Pancreas (tissue), 10 donors: Measurements from ENCODE around the gene PTH2. TPM values are rescaled to one million over a fixed set of nuclear protein-coding genes. Genes with fewer than 3 reads are reported as not detected.

Experiments used
- ATAC-seq, 4 donors: fragments of 200-7000 bp; cut with Tn5 transposase; one replicate each; pipeline versions ENCODE4 v1.8.0 to v1.9.1; 2020; ENCODE audit warnings: mild to moderate bottlenecking in 4 of 4, moderate library complexity in 4 of 4
- DNase-seq, 6 donors: peaks; one replicate each; pipeline ENCODE4 v3.0.0-alpha.2; 2020
- FAIRE-seq: peaks from 2 replicates; lab custom pipeline; 2012; peaks lifted over from hg19 to GRCh38; lab: Jason Lieb, UNC
- H3K27ac ChIP-seq, 4 donors: fragments of 200-600 bp; sonication (generic); 1 replicate in 3 of 4; 2 replicates in 1 of 4; pipeline versions ENCODE4 v1.5.0 to v1.8.0; 2020
- H3K27me3 ChIP-seq, 4 donors: fragments of 200-600 bp; one replicate each; pipeline ENCODE4 v1.8.0; 2021
- H3K36me3 ChIP-seq, 3 donors: fragments of 200-600 bp; sonication (generic) in 1 of 3; one replicate each; pipeline versions ENCODE4 v1.5.0 to v1.8.0; 2020 to 2021
- H3K4me1 ChIP-seq, 3 donors: fragments of 200-600 bp; one replicate each; pipeline ENCODE4 v1.8.0; 2021
- H3K4me3 ChIP-seq, 4 donors: fragments of 200-600 bp; sonication (generic) in 2 of 4; one replicate each; pipeline versions ENCODE4 v1.5.0 to v1.8.0; 2020 to 2021
- H3K9me3 ChIP-seq, 4 donors: fragments of 200-600 bp; one replicate each; pipeline ENCODE4 v1.8.0; 2021
- CTCF ChIP-seq, 4 donors: fragments of 200-600 bp; sonication (generic) in 3 of 4; IDR thresholded peaks; one replicate each; pipeline versions ENCODE4 v1.5.0 to v1.8.0; 2021; ENCODE audit warnings: antibody characterized with exemption in 4 of 4
- WGBS, 2 donors: extraction: QIAGEN DNeasy Blood & Tissue Kit; methylation state at CpG; one replicate each; pipeline ENCODE4 v1.1.7; 2013; 5-methylcytosine and 5-hydroxymethylcytosine counted together
- intact Hi-C, 3 donors: fragments of 100-400 bp; cut with DNase I; formaldehyde crosslinking; loops; one replicate each; pipeline versions ENCODE4 v1.11.1 to v1.14.2; 2022
- polyA plus RNA-seq, 2 donors: library from polyadenylated mRNA; stranded (reverse); fragments of 200-250 nt; gene quantifications; one replicate each; pipeline ENCODE4 v1.2.3, GENCODE V29; 2013
- total RNA-seq, 6 donors: library from RNA; stranded (reverse); fragmentation: NEBNext Ultra II Directional in 4 of 6; extraction: Animal tissue kit (Norgen Biotek cat#: 25700) in 4 of 6; gene quantifications; one replicate each; pipeline versions ENCODE4 v1.2.1 to v1.2.4, GENCODE V29; 2021 to 2023
- donor health status: healthy with polysubstance abuse.
- donor health status: DM: no; HTN: no; CAD: no; lungs with moderate emphysema.
- donor health status: DM: no; HTN: no; CAD: no.
- donor health status: control.
- donor health status: control.
- donor health status: Bipolar disorder and iron deficiency.
- donor health status: DM: yes; HTN: yes; CAD: no.
- donor health status: DM: no; HTN: no; CAD: no.
- donor health status: DM: no; HTN: no; CAD: no.
- donor health status: DM: yes; HTN: yes; CAD: no.

The PTH2 gene
- total and polyA plus RNA-seq, 8 donors = not detected

- H3K27me3 ChIP-seq = peaks cover 0 to 37% (median 0%) of the 10 kb centered on the region in 4 donors
- TF ChIP-seq CTCF (IDR thresholded peaks at IDR 0.05) = no peak
- no peaks in the 10 kb centered on the region for H3K9me3 ChIP-seq
- no peak overlapping the region for H3K4me3 ChIP-seq
- ATAC-seq = no peak
- no peaks in the 10 kb centered on the region for H3K4me1 ChIP-seq
- H3K36me3 ChIP-seq = no peaks in the 10 kb centered on the region
- DNase-seq = no peak
- WGBS, 2 donors = 74 to 82% methylated on average over 18 of the region's 18 CpGs
- intact Hi-C loops = loop anchor here in 2 of 3 donors (5.0 kb wide), 1 partner anchor 38 kb away; no protein-coding TSS in a partner anchor
- no peak overlapping the region for H3K27ac ChIP-seq
- FAIRE-seq = no peak
Measured at GRCh38 chr19:49434907-49435583, 11.8 kb upstream of the PTH2 start.

- intact Hi-C loops = no loop called here
- no peak for FAIRE-seq
Measured at GRCh38 chr19:49433240-49433901, 10.1 kb upstream of the PTH2 start.

DNA sequence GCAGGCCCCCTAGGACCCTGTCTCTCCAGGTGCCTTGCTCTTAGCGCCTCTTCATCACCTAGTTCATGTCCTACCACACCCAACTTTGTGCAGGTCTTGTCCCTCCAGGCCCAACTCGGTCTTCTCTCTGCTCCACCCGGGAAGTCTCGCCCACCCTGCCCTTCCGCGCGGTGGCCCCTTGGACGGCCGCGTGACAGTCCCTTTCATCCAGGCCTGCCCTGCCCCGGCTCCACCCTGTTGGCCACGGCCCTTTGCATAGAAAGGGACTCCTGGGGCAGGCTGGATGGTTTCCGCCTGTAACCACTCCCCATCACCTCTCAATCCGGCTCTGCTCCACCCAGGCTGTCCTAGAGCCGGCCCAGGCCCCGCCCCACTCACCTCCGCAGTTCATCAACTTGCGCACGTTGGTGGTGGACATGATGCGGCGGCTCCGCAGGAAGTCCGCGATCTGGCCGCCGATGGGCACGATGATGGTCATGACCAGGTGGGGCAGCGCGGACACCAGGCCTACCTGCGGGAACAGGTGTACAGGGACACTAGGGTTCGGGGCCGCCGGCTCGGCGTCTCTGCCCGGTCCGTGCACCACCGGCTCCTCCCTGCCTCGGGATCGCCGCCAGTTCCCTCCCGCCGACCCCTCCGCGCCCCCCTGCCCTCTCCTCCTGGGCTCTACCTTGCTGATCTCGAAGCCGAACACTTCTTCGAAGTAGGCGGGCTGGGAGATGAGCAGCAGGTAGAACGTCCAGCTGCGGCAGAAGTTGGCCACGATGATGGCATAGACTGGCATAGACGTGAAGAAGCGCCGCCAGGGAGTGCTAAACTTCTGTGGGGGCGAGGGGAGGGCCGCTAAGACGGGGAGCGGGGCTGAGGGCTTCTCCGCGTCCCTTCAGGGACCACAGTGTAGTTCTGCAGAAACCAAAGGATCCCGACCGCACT, 9.2 kb upstream of the PTH2 start:
- intact Hi-C loops = no loop called here
- no peak for TF ChIP-seq CTCF (IDR thresholded peaks at IDR 0.05)
- peak in 1 of 4 donors; percentile 49 for ATAC-seq
- Histone ChIP-seq H3K9me3 (no peaks in the 10 kb centered on the region), H3K4me1 (peaks cover 0 to 6% (median 0%) of the 10 kb centered on the region in 3 donors), H3K27ac (no peak overlapping the region), H3K4me3 (no peak overlapping the region), H3K36me3 (no peaks in the 10 kb centered on the region), H3K27me3 (peaks cover 0 to 50% (median 0%) of the 10 kb centered on the region in 4 donors)
- FAIRE-seq = no peak
- WGBS, 2 donors = 12% methylated on average over 61 to 63 of the region's 63 CpGs
- peak in 1 of 6 donors; percentile 73 for DNase-seq

More at GRCh38 chr19:49433240-49433901, 10.1 kb upstream of the PTH2 start:
- no peak overlapping the region for H3K27ac ChIP-seq
- H3K36me3 ChIP-seq = no peaks in the 10 kb centered on the region
- H3K4me1 ChIP-seq = no peaks in the 10 kb centered on the region
- no peak for TF ChIP-seq CTCF (IDR thresholded peaks at IDR 0.05)
- no peak overlapping the region for H3K4me3 ChIP-seq
- H3K9me3 ChIP-seq = no peaks in the 10 kb centered on the region
- peaks cover 0 to 40% (median 0%) of the 10 kb centered on the region in 4 donors for H3K27me3 ChIP-seq
- 20 to 21% methylated on average over 31 of the region's 31 CpGs for WGBS, 2 donors
- DNase-seq (no peak), ATAC-seq (no peak)

GRCh38 chr19:49431330-49431749, 8.1 kb upstream of the PTH2 start:
- H3K36me3 ChIP-seq = no peaks in the 10 kb centered on the region
- H3K4me1 ChIP-seq = peaks cover 0 to 6% (median 0%) of the 10 kb centered on the region in 3 donors
- intact Hi-C loops = no loop called here
- no peak overlapping the region for H3K4me3 ChIP-seq
- ATAC-seq = no peak
- peaks cover 0 to 59% (median 0%) of the 10 kb centered on the region in 4 donors for H3K27me3 ChIP-seq
- H3K9me3 ChIP-seq = no peaks in the 10 kb centered on the region
- no peak for DNase-seq
- H3K27ac ChIP-seq = no peak overlapping the region
- FAIRE-seq = no peak
- TF ChIP-seq CTCF (IDR thresholded peaks at IDR 0.05) = no peak
- WGBS, 2 donors = 42 to 53% methylated on average over 26 to 29 of the region's 29 CpGs
